ENCODE results near the gene NOS3. TPM values are rescaled to one million over a fixed set of nuclear protein-coding genes. Genes with fewer than 3 reads are reported as not detected.

NOS3 gene
- polyA plus RNA-seq, 1 of the 3 experiments (the other 2 are of a cell fraction), result 0.41 TPM

DNA sequence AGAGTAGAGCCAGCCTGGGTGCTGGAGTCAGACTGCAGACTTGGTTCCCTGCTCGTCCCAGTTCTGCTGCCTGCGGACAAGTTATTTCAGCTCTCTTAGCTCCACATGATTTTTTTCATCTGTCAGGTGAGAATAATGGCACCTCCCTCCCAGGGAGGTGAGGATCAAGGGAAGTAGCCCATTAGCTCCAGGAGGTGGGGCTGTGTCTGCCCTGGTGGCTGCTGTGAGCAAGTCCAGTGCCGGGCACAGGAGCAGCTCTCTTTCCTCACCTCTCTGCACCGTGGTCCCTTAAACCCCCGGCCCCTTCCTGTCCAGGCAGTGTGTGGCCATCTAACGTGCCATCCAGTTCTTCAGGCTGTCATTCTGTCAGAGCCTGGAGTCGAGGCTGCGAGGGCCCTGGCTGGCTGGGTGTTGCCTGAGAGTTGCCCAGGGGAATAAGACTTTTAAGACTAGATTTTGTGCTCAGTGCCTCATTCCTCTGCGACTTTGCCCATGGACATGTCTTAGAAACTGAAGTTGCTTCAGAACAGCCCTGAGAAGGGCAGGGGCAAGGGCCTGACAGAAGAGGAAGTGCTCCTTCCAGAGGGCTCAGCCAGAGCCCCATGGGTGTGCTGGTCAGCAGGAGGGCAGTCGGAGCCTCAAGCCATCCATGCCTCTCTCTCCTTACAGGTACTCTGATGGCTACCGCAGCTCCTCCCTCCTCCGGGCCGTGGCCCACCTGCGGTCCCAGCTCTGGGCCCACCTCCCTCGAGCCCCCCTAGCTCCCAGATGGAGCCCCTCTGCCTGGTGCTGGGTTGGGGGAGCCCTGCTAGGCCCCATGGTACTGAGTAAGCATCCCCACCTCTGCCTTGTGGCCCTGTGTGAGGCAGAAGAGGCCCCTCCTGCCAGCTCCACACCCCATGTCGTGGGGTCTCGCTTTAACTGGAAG lies 42.4 kb downstream of the NOS3 start:
- 90% methylated on average over 16 of the region's 17 CpGs for WGBS (ENCODE audit: low lambda C conversion rate)
- no peaks in the 10 kb centered on the region for H3K9me3 ChIP-seq
- no peak overlapping the region for H2AFZ ChIP-seq (ENCODE audit: low read depth)
- H3K36me3 ChIP-seq (replicated peaks in 1 of 2; ENCODE audit: control insufficient read depth in 1 of 2, insufficient read depth in 2 of 2, low read length in 1 of 2), result peaks cover 12 to 52% of the 10 kb centered on the region in 2 experiments
- H3K27me3 ChIP-seq (ENCODE audit: insufficient read depth), result no peaks in the 10 kb centered on the region
- ChIA-PET CTCF (interaction anchor here (0.6 to 9.5 kb wide), 12 partner anchors 15 to 211 kb away, joined by 3 to 59 read pairs (median 4); no protein-coding TSS in a partner anchor), POLR2A (no interaction called here)
- TF ChIP-seq ELF1 (IDR thresholded peaks at IDR 0.05), result no peak
- TF ChIP-seq, protein P1, sequence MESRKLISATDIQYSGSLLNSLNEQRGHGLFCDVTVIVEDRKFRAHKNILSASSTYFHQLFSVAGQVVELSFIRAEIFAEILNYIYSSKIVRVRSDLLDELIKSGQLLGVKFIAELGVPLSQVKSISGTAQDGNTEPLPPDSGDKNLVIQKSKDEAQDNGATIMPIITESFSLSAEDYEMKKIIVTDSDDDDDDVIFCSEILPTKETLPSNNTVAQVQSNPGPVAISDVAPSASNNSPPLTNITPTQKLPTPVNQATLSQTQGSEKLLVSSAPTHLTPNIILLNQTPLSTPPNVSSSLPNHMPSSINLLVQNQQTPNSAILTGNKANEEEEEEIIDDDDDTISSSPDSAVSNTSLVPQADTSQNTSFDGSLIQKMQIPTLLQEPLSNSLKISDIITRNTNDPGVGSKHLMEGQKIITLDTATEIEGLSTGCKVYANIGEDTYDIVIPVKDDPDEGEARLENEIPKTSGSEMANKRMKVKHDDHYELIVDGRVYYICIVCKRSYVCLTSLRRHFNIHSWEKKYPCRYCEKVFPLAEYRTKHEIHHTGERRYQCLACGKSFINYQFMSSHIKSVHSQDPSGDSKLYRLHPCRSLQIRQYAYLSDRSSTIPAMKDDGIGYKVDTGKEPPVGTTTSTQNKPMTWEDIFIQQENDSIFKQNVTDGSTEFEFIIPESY (IDR thresholded peaks at IDR 0.05; ENCODE audit: borderline replicate concordance, low read depth), result no peak
- TF ChIP-seq, protein P2, sequence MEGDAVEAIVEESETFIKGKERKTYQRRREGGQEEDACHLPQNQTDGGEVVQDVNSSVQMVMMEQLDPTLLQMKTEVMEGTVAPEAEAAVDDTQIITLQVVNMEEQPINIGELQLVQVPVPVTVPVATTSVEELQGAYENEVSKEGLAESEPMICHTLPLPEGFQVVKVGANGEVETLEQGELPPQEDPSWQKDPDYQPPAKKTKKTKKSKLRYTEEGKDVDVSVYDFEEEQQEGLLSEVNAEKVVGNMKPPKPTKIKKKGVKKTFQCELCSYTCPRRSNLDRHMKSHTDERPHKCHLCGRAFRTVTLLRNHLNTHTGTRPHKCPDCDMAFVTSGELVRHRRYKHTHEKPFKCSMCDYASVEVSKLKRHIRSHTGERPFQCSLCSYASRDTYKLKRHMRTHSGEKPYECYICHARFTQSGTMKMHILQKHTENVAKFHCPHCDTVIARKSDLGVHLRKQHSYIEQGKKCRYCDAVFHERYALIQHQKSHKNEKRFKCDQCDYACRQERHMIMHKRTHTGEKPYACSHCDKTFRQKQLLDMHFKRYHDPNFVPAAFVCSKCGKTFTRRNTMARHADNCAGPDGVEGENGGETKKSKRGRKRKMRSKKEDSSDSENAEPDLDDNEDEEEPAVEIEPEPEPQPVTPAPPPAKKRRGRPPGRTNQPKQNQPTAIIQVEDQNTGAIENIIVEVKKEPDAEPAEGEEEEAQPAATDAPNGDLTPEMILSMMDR (IDR thresholded peaks at IDR 0.05), result peak; percentile 25
- TF ChIP-seq FOSL2 (IDR thresholded peaks at IDR 0.05; ENCODE audit: borderline replicate concordance, low read depth), result no peak
- TF ChIP-seq, protein P3, sequence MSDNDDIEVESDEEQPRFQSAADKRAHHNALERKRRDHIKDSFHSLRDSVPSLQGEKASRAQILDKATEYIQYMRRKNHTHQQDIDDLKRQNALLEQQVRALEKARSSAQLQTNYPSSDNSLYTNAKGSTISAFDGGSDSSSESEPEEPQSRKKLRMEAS (IDR thresholded peaks at IDR 0.05; ENCODE audit: low read depth), result no peak
- TF ChIP-seq RCOR1 (IDR thresholded peaks at IDR 0.05; ENCODE audit: low read length), result no peak
- no peaks in the 10 kb centered on the region for H3K9me2 ChIP-seq
- H3F3A ChIP-seq (replicated peaks; ENCODE audit: insufficient read depth), result peaks cover 11% of the 10 kb centered on the region
- H3K4me2 ChIP-seq, result no peak overlapping the region
- no peak overlapping the region for H3K27ac ChIP-seq (ENCODE audit: low read depth in 2 of 2, low read length in 1 of 2)
- no peak overlapping the region for H3K9ac ChIP-seq
- peaks cover under 1 to 16% of the 10 kb centered on the region in 2 experiments; a peak in 3 of 4 replicates for H3K4me1 ChIP-seq (ENCODE audit: control insufficient read depth in 1 of 2, insufficient read depth in 2 of 2, low read depth in 1 of 2, low read length in 1 of 2)
- no peak for DNase-seq
- peaks cover 46% of the 10 kb centered on the region for H3K79me2 ChIP-seq (ENCODE audit: insufficient read depth)
- no peaks in the 10 kb centered on the region for H4K20me1 ChIP-seq (ENCODE audit: insufficient read depth)
- H3K4me3 ChIP-seq (ENCODE audit: low read depth in 2 of 2, low read length in 1 of 2), result no peak overlapping the region

DNA sequence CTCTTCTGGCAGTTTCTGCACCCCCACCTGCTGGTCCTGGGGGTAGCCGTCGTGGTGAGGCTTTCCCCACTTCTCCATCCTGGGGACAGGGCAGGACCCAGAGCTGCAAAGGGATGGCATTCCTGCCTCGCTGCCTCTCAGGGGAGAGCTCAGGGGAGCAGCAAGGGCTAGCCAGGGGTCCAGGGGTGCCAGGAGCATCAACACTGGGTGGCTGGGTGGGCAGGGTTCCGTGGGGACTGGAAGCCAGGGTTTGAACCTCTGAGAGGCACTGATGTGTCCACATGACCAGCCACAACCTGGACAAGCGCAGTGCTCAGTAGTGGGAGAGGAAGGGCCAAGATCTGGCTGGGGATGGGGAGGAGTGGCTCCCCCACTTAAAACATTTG lies 43.0 kb downstream of the NOS3 start:
- DNase-seq, result no peak

More for the DNA sequence above, 43.0 kb downstream of the NOS3 start:
- Histone ChIP-seq H3K9ac (no peak overlapping the region), H3K9me2 (no peaks in the 10 kb centered on the region), H2AFZ (ENCODE audit: low read depth) (no peak overlapping the region), H3F3A (replicated peaks; ENCODE audit: insufficient read depth) (peaks cover 16% of the 10 kb centered on the region), H3K27ac (ENCODE audit: low read depth in 2 of 2, low read length in 1 of 2) (no peak overlapping the region), H3K4me2 (no peak overlapping the region), H3K27me3 (ENCODE audit: insufficient read depth) (no peaks in the 10 kb centered on the region), H3K4me3 (ENCODE audit: low read depth in 2 of 2, low read length in 1 of 2) (no peak overlapping the region), H4K20me1 (ENCODE audit: insufficient read depth) (no peaks in the 10 kb centered on the region), H3K79me2 (ENCODE audit: insufficient read depth) (peaks cover 42% of the 10 kb centered on the region), H3K36me3 (replicated peaks in 1 of 2; ENCODE audit: control insufficient read depth in 1 of 2, insufficient read depth in 2 of 2, low read length in 1 of 2) (peaks cover 12 to 52% of the 10 kb centered on the region in 2 experiments), H3K4me1 (ENCODE audit: control insufficient read depth in 1 of 2, insufficient read depth in 2 of 2, low read depth in 1 of 2, low read length in 1 of 2) (peaks cover 7 to 22% of the 10 kb centered on the region in 2 experiments), H3K9me3 (no peaks in the 10 kb centered on the region)
- ChIA-PET POLR2A (interaction anchor here (1.3 kb wide), 1 partner anchor 11 kb away, joined by 3 read pairs; no protein-coding TSS in a partner anchor), CTCF (interaction anchor here (1.2 to 9.5 kb wide), 5 partner anchors 15 to 133 kb away, joined by 4 to 59 read pairs (median 6); no protein-coding TSS in a partner anchor)
- WGBS (ENCODE audit: low lambda C conversion rate), result 95% methylated on average over 4 of the region's 5 CpGs
- TF ChIP-seq MXI1 (IDR thresholded peaks at IDR 0.05; ENCODE audit: low read depth, low read length), result no peak
- no peak for TF ChIP-seq SIN3A (IDR thresholded peaks at IDR 0.05; ENCODE audit: borderline replicate concordance, low read depth, low read length)
- no peak for TF ChIP-seq NFIC (IDR thresholded peaks at IDR 0.05; ENCODE audit: borderline replicate concordance)
- no peak for TF ChIP-seq GATA2 (CRISPR knock-in tag; IDR thresholded peaks at IDR 0.05)
- TF ChIP-seq, protein P1 (IDR thresholded peaks at IDR 0.05; ENCODE audit: borderline replicate concordance, low read depth), result no peak
- no peak for TF ChIP-seq EZH2phosphoT487 (IDR thresholded peaks at IDR 0.05; ENCODE audit: borderline replicate concordance, low read depth)
- no peak for TF ChIP-seq TEAD4 (IDR thresholded peaks at IDR 0.05; ENCODE audit: borderline replicate concordance, insufficient read depth)
- no peak for TF ChIP-seq MEF2A (IDR thresholded peaks at IDR 0.05; ENCODE audit: borderline replicate concordance, low read depth)
- TF ChIP-seq, protein P2 (IDR thresholded peaks at IDR 0.05), result no peak
- TF ChIP-seq EP300 (IDR thresholded peaks at IDR 0.05; ENCODE audit: borderline replicate concordance in 1 of 2, low read depth in 1 of 2, low read length in 1 of 2), result no peak
- TF ChIP-seq FOXJ3 (CRISPR knock-in tag; IDR thresholded peaks at IDR 0.05), result no peak
